Activated CD4-positive, CD25-positive, alpha-beta regulatory T cell (primary cell): ENCODE data around the gene KPNA3.
"Not testable (repeated sequence)": the region's sequence is repeated elsewhere in the genome, so short reads cannot be mapped to it uniquely, and the experiment has no call there.

Source experiments
- DNase-seq, 4 experiments: peaks; one replicate each; lab custom pipeline; 2025; lab: John Stamatoyannopoulos, UW

KPNA3 gene, protein sequence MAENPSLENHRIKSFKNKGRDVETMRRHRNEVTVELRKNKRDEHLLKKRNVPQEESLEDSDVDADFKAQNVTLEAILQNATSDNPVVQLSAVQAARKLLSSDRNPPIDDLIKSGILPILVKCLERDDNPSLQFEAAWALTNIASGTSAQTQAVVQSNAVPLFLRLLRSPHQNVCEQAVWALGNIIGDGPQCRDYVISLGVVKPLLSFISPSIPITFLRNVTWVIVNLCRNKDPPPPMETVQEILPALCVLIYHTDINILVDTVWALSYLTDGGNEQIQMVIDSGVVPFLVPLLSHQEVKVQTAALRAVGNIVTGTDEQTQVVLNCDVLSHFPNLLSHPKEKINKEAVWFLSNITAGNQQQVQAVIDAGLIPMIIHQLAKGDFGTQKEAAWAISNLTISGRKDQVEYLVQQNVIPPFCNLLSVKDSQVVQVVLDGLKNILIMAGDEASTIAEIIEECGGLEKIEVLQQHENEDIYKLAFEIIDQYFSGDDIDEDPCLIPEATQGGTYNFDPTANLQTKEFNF

GRCh38 chr13:49792550-49793324 is at the start of gene KPNA3:
TSS of gene KPNA3 (minus strand) at chr13:49792682. CDS start at chr13:49792506, 176 bp downstream.
- peak; percentile 84 to 94 (median 90) for DNase-seq

- DNase-seq, result no peak
Measured at GRCh38 chr13:49841964-49842363, 49.5 kb upstream of the KPNA3 start.

GRCh38 chr13:49840675-49841074 is 48.2 kb upstream of the KPNA3 start:
- DNase-seq, result no peak

GRCh38 chr13:49840266-49840665 is 47.8 kb upstream of the KPNA3 start:
- DNase-seq, result no peak

DNA sequence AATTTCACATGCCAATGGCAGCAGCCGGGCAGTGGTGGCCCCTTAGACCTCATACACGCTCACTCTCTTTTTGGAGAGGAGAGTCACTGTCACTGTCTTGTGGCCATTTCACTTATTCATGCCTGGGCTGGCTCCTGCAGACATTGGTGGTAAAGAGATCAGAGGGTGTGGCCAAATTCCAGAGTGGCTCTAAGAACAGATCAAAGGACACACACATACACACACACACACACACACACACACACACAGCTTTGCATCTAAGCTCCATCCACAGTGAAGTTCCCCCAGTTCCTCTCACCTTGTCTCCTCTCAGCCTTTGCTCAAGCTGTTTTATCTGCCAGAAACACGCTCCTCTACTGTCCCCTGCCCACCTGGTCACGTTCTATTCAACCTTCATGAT is 46.5 kb upstream of the KPNA3 start:
- no peak for DNase-seq

DNA sequence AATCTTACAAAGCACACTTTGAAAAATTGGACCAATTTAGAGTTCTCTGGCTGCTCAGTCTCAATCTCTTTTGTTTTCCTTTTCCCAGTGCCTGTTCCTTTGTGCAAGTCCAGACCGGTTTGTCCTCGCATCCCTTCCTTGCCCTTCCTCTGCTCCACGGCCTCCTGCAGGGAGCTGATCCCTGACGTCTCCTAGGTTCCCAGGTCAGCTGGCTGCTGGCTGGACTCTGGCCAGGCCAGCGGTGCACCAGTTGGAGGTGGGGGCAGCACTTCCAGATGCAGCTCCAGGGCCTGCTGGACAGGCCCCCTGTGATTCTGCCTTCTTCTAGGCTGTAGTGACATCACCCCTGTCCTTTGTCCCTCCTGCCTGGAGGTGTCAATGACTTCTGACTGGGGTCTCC is 44.0 kb upstream of the KPNA3 start:
- no peak for DNase-seq

GRCh38 chr13:49833402-49833801 is 40.9 kb upstream of the KPNA3 start:
- no peak for DNase-seq

DNA sequence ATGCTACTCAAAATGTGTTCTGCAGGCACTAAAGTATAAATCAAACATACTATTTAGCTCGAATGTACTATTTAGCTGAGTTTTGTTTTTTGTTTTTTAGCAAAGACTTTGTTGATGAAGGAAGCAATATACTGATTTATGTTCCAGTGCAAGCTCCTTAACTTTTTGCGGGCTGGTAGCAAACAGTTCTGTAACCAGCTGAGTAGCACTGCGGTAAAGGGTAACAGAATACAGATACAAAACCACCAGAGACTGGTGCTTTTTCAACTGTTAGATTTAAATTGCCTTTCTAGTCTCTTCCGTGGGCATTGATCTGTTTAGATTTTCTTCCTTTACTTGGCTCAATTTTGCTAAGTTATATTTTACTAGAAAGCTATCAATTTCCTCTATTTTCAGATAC is 39.0 kb upstream of the KPNA3 start:
- DNase-seq, result no peak

DNA sequence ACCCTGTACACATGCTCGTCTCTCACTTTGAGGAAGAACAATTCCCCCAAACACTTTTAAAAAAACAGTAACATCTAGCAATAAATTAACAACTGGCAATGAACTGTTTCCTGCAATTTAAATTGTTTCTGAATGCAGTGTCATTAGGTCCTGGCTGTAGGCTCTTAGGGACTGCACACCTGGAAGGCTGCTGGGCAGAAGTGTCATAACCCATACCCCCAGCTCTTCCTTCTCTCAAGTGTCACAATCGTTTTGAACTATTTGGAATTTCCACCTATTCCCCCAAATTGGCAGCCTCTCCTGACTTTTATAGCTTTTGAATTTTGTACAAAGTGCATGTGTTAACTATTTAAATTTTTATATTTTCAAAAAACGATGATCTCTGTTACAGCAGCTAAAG is 38.2 kb upstream of the KPNA3 start:
- no peak for DNase-seq

- DNase-seq, result no peak
Measured at GRCh38 chr13:49829715-49830114, 37.2 kb upstream of the KPNA3 start.

- DNase-seq, result no peak
Measured at GRCh38 chr13:49828453-49828852, 36.0 kb upstream of the KPNA3 start.

- no peak for DNase-seq
Measured at GRCh38 chr13:49827891-49828290, 35.4 kb upstream of the KPNA3 start.

- no peak for DNase-seq
Measured at GRCh38 chr13:49827336-49827735, 34.9 kb upstream of the KPNA3 start.

DNA sequence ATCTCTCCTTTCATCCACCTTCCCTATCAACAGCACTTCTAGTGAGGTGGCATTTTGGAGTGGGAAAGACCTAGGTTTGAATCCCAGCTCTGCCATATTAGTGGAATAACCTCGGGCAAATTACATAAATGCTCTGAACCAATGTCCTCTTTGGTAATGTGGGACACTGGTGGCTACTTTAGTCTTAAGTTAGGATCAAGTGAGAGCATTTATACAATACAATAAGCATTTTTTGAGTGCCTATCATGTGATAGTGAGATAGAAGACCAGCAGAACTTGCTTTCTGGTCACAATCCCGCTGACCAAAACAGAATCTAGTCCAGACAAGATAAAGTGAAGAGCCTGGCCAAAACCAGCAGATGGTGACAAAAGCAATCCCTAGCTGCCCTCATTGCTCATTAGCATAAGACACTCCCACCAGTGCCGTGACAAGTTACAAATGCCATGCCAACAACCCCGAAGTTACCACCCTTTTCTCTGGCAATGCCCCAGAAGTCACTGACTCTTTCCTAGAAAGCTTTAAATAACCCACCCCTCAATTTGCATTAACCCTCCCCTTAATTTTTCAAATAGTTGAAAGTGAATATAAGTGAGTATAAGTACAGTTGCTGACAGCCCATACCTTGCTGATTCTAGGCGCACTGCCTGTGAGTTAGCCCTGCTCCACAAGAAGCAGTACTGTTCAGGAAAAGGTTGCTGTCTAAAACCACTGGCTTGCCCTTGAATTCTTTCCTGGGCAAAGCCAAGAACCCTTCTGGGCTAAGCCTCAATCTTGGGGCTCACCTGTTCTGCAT is 28.9 kb upstream of the KPNA3 start:
- DNase-seq, result no peak

DNA sequence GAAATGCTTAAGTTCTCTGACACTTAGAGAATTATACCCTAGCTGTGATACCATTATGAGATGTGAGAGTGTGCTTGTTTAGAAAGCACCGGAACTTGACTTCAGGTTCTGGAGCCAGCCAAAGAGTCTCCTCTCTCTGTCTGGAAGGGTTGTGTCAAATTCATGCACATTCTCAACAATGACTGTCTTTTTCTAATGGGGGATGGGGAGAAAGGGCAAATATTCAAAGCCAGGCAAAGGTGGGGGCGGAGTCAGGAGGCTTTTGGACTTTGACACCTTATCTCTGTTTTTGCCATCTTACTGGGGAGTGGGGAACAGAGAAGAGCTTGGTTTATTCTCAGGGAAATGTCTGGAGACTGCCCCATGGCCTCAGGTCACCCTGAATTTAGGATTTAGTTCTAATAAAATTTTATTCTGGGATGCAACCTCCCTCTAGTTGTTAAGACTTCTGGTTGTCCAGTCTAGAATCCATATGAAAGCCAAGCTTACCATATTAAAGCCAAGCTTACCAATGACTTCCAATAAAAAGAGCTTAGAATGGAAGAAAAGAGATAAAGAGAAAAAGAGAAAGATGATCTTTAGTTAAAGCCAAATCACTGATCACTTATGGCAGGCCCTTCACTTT is 28.2 kb upstream of the KPNA3 start:
- no peak for DNase-seq

GRCh38 chr13:49816047-49816446 is 23.6 kb upstream of the KPNA3 start:
- not testable (repeated sequence) for DNase-seq

DNA sequence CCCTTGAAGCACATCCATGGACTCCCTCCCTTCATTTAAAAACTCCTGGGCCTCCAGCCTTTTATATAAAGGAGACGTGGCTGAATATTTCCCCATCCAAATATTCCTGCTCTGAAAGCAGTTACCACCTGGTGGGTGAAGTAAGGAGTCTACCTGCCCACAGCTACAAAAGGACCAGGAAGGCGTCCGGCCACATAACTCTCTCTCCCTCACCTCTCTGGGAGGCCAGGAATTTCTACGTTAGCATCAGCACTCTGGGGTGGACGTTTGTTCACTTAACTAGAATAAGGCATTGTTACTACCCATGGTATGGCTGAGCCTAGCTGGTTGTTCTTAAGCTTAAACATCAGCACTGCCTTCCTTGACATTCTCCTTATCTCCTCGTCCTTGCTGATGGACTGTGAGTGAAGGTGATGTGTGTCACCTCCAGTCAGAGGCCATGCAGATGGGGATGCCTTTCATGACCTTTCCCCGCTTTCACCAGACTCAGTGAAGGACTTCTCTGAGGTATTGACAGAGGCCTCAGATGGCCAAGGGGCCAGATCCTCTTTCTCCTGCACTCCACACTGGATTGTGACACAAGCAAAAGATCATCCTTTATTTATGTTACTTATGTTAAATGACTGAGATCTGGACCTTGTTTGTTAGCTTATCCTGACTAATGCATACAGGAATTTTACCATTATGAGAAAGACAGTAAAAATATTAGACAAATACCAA is 22.2 kb upstream of the KPNA3 start:
- no peak for DNase-seq

DNA sequence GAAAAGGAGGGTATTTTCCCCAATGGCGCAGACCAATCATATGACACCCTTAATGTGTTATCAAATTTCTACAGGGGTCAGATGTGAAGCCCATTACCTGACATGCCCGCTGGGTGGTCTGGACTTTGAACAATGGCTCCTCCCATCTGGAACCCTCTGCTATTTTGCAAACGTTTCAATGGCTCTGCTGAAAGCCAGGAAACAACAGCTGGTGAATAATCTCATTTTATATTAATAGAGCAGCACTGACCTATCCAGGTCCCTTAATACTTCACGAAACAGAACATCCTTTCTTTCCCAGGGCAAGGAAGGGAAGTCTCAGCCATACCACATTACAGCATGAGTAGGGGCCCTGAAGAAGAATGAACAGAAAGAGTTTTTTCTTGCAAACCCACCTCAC is 20.3 kb upstream of the KPNA3 start:
- no peak for DNase-seq

DNA sequence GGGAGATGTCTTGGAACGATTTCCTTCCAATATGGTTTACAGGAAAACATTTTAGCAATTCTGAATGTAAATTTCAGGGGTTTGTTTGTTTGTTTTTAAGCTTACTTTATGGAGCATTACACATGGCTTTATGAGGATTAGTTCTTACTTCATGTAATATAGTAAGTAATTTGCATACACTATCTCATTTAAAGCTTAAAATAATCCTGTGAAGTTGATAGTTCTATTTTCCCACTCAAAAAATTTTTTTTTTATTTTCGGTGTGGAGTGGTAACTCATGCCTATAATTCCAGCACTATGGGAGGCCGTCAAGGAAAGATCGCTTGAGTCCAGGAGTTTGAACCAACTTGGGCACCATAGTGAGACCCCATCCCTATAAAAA is 19.0 kb upstream of the KPNA3 start:
- DNase-seq, result no peak

- no peak for DNase-seq
Measured at GRCh38 chr13:49810567-49811526, 18.4 kb upstream of the KPNA3 start.
